Mesenchymal stem cell (in vitro differentiated cells and primary cell): ENCODE results near the gene OLFM3.

Experiments used
- DNase-seq: peaks from one replicate; pipeline ENCODE4 v3.0.0-alpha.2; 2013
- H2AFZ ChIP-seq: one replicate; pipeline ENCODE4 v1.6.1; 2013; ENCODE audit warnings: low read depth, mild to moderate bottlenecking, control low read depth, inconsistent platforms, low read length, moderate library complexity
- H2AK5ac ChIP-seq: 2 replicates; pipeline ENCODE4 v1.6.1; 2013; ENCODE audit warnings: low read length, moderate library complexity, mild to moderate bottlenecking, inconsistent platforms; ENCODE audit not compliant: severe bottlenecking
- H2BK120ac ChIP-seq: one replicate; pipeline ENCODE4 v1.6.1; 2013; ENCODE audit warnings: low read depth, mild to moderate bottlenecking, inconsistent platforms, low read length, moderate library complexity
- H2BK12ac ChIP-seq, 2 experiments: one replicate each; pipeline ENCODE4 v1.6.1; 2013; ENCODE audit warnings: inconsistent platforms in 2 of 2, low read length in 2 of 2, mild to moderate bottlenecking in 2 of 2, moderate library complexity in 2 of 2, control low read depth in 1 of 2
- H2BK15ac ChIP-seq: one replicate; pipeline ENCODE4 v1.6.1; 2013; ENCODE audit warnings: mild to moderate bottlenecking, low read depth, inconsistent platforms; ENCODE audit not compliant: poor library complexity, severe bottlenecking
- H2BK5ac ChIP-seq: 2 replicates; pipeline ENCODE4 v1.6.1; 2013; ENCODE audit warnings: low read depth, mild to moderate bottlenecking, low read length, control low read depth, inconsistent platforms; ENCODE audit not compliant: poor library complexity, severe bottlenecking
- H3K14ac ChIP-seq, 2 experiments: one replicate each; pipeline ENCODE4 v1.6.1; 2013; ENCODE audit warnings: inconsistent platforms in 2 of 2, low read length in 2 of 2, control low read depth in 1 of 2, mild to moderate bottlenecking in 1 of 2, moderate library complexity in 1 of 2
- H3K18ac ChIP-seq, 2 experiments: one replicate each; pipeline ENCODE4 v1.6.1; 2013; ENCODE audit warnings: inconsistent platforms in 2 of 2, low read length in 2 of 2, control low read depth in 1 of 2, low read depth in 1 of 2, mild to moderate bottlenecking in 1 of 2
- H3K23ac ChIP-seq, 2 experiments: one replicate each; pipeline ENCODE4 v1.6.1; 2013; ENCODE audit warnings: inconsistent platforms in 2 of 2, low read length in 2 of 2, mild to moderate bottlenecking in 2 of 2, moderate library complexity in 2 of 2, control low read depth in 1 of 2
- H3K27ac ChIP-seq: 2 replicates; pipeline ENCODE4 v1.5.1; 2013; ENCODE audit warnings: mild to moderate bottlenecking, moderate library complexity, low read length, control low read depth, inconsistent platforms; ENCODE audit not compliant: poor library complexity, severe bottlenecking
- H3K27me3 ChIP-seq, 2 experiments: 2 replicates each; pipeline versions ENCODE4 v1.6.1 to v1.7.0; 2013; ENCODE audit warnings: low read length in 2 of 2, mild to moderate bottlenecking in 2 of 2, moderate library complexity in 2 of 2, control low read depth in 1 of 2, inconsistent platforms in 1 of 2; ENCODE audit not compliant: control insufficient read depth in 1 of 2, insufficient read depth in 1 of 2
- H3K36me3 ChIP-seq, 2 experiments: 2 replicates each; pipeline versions ENCODE4 v1.6.1 to v1.7.0; 2013; ENCODE audit warnings: low read length in 2 of 2, control low read depth in 1 of 2, inconsistent platforms in 1 of 2, low read depth in 1 of 2, mild to moderate bottlenecking in 1 of 2; ENCODE audit not compliant: insufficient read depth in 2 of 2, control insufficient read depth in 1 of 2
- H3K4ac ChIP-seq, 2 experiments: one replicate each; pipeline ENCODE4 v1.6.1; 2013; ENCODE audit warnings: inconsistent platforms in 2 of 2, low read length in 2 of 2, mild to moderate bottlenecking in 2 of 2, moderate library complexity in 2 of 2, control low read depth in 1 of 2, low read depth in 1 of 2
- H3K4me1 ChIP-seq: 2 replicates; pipeline ENCODE4 v1.6.1; 2013; ENCODE audit warnings: low read depth, low read length, control low read depth; ENCODE audit not compliant: control insufficient read depth, insufficient read depth
- H3K4me2 ChIP-seq: 2 replicates; pipeline ENCODE4 v1.6.1; 2013; ENCODE audit warnings: low read length, mild to moderate bottlenecking, inconsistent platforms; ENCODE audit not compliant: poor library complexity, severe bottlenecking
- H3K4me3 ChIP-seq, 2 experiments: 2 replicates each; pipeline versions ENCODE4 v1.5.1 to v1.7.0; 2013; ENCODE audit warnings: low read length in 2 of 2, mild to moderate bottlenecking in 2 of 2, control low read depth in 1 of 2, low read depth in 1 of 2; ENCODE audit not compliant: insufficient read depth in 1 of 2
- H3K79me1 ChIP-seq: replicated peaks from 2 replicates; pipeline ENCODE4 v1.6.1; 2013; ENCODE audit warnings: mild to moderate bottlenecking, control low read depth, low read length, inconsistent platforms; ENCODE audit not compliant: poor library complexity, severe bottlenecking
- H3K9ac ChIP-seq: 2 replicates; pipeline ENCODE4 v1.7.0; 2013; ENCODE audit warnings: mild to moderate bottlenecking, low read length, moderate library complexity
- H3K9me3 ChIP-seq: 2 replicates; pipeline ENCODE4 v1.7.0; 2013; ENCODE audit warnings: mild to moderate bottlenecking, low read length; ENCODE audit not compliant: control insufficient read depth
- H4K8ac ChIP-seq: one replicate; pipeline ENCODE4 v1.6.1; 2013; ENCODE audit warnings: inconsistent platforms, mild to moderate bottlenecking, low read length, moderate library complexity
- H4K91ac ChIP-seq: one replicate; pipeline ENCODE4 v1.6.1; 2013; ENCODE audit warnings: mild to moderate bottlenecking, low read length, inconsistent platforms
- WGBS: methylation state at CpG from one replicate; pipeline ENCODE4 v1.1.7; 2013; ENCODE audit warnings: mixed read lengths; 5-methylcytosine and 5-hydroxymethylcytosine counted together

The OLFM3 gene

DNA sequence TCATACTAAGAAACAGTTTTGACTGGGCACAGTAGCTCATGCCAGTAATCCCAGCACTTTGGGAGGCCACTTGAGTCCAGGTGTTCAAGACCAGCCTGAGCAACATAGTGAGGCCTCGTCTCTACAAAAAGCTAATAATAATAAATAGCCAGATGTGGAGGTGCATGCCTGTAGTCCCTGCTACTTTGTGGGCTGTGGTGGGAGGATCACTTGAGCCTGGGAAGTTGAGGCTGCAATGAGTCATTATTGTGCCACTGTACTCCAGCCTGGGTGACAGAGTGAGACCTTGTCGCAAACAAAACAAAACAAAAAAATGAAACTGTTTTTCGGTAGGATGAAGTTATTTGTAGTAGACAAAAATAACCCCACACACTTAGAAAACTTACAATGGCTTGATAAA is 19.0 kb upstream of the OLFM3 start:
- peaks cover under 1% of the 10 kb centered on the region for H3K9me3 ChIP-seq
- WGBS, result no CpG with 5 or more reads among the region's 3 CpGs

DNA sequence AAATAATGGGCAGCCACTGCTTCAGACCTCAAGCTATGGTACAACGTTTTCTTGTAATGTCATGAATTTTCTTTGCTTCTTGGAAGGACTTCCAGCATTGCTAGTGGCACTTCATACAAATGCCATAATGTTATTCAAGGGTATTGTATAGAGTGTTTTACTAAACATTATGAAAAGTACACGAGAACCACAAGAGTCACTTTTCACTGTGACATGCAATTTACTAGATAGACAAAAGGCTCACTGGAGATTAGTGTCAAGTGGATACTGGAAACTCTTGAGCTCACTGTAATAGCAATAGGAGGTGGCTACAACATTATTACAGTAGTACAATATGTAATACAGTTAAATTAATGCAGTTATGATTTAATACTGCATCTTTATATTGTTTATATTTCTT is 5.3 kb upstream of the OLFM3 start:
- Histone ChIP-seq H4K8ac (no peak overlapping the region), H3K14ac (no peak overlapping the region), H3K27ac (no peak overlapping the region), H4K91ac (no peak overlapping the region), H3K79me1 (no peaks in the 10 kb centered on the region), H3K4me1 (no peaks in the 10 kb centered on the region), H3K18ac (no peak overlapping the region), H3K27me3 (peaks cover 0 to 2% of the 10 kb centered on the region in 2 experiments), H2BK5ac (no peak overlapping the region), H2AFZ (no peak overlapping the region), H2BK12ac (no peak overlapping the region), H3K9ac (no peak overlapping the region), H3K4me2 (no peak overlapping the region), H2AK5ac (no peak overlapping the region), H2BK15ac (no peak overlapping the region), H3K36me3 (no peaks in the 10 kb centered on the region), H3K4me3 (no peak overlapping the region), H3K9me3 (no peaks in the 10 kb centered on the region), H3K23ac (no peak overlapping the region), H2BK120ac (no peak overlapping the region), H3K4ac (no peak overlapping the region)
- WGBS, result no CpG with 5 or more reads among the region's 2 CpGs
- no peak for DNase-seq

More for the DNA sequence above, 19.0 kb upstream of the OLFM3 start:
- Histone ChIP-seq H3K4me2 (no peak overlapping the region), H3K14ac (no peak overlapping the region), H4K91ac (no peak overlapping the region), H2BK15ac (no peak overlapping the region), H3K4me1 (no peaks in the 10 kb centered on the region), H3K4ac (no peak overlapping the region), H3K4me3 (no peak overlapping the region), H2BK5ac (no peak overlapping the region), H3K9ac (no peak overlapping the region), H3K36me3 (no peaks in the 10 kb centered on the region), H3K27me3 (no peaks in the 10 kb centered on the region), H3K27ac (no peak overlapping the region), H2AK5ac (no peak overlapping the region), H2BK120ac (no peak overlapping the region), H3K18ac (no peak overlapping the region), H2AFZ (no peak overlapping the region), H3K23ac (no peak overlapping the region), H2BK12ac (no peak overlapping the region), H4K8ac (no peak overlapping the region), H3K79me1 (no peaks in the 10 kb centered on the region)
- no peak for DNase-seq

DNA sequence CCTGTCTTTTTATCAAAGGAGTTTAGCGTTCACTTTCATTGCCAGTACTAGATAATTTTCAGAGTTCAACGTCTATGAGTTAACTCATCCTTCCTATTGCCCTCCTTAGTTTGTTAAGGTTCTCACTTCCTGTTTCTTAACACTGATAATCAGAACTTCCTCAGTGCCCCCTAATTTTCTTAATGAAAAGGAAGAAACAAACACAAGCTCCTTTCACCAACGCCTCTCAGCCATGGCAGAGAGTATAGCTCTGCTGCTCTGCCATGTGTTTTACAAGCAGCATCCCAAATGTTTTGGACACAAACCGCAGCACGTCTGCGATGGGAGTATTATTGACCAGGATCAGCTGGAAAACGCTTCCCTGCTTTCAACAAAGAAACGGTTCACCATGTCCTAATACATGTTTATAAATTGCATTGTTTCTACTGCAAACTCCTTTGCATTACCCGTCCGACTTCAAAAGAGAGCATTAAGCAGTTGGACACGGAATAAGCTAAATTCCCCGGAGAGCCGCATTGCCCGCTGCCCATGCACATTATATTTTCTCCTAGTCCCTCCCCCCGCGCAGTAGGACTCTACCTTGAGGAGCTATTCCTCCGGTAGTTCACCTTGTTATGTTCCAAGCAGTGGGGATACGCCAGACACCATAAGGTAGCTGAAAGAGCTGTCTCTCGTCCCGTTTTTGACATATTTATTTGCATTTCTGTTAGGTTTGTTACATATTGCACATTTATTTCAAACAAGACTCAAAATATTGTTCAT is 561 bp downstream of the OLFM3 start:
- DNase-seq, result no peak
- H3K14ac ChIP-seq, result no peak overlapping the region

DNA sequence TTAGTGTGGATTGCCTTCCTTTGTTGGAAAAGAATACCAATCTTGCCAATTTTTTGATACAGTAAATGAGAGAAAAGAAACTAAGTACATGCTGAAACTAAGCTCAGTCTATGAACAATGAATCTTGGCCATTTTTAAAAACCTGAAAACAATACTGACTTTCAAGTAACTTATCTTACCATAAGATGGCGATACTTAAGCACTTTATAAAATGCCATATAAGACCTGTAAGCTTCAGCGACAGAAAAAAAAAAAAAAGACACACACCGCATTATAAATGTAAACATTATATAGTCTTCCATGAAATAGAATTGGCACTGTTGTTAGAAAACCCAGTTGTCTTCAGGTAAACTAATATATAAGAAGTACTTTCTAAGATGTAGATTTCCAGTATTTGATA is 3.0 kb downstream of the OLFM3 start:
- no peak overlapping the region for H3K4ac ChIP-seq
- peaks cover 2% of the 10 kb centered on the region for H3K4me1 ChIP-seq
- WGBS, result 20% methylated on average over 1 of the region's 3 CpGs

More for the DNA sequence above, 561 bp downstream of the OLFM3 start:
- no peak overlapping the region for H4K91ac ChIP-seq
- 7% methylated on average over 16 of the region's 20 CpGs for WGBS
- H3K9ac ChIP-seq, result no peak overlapping the region
- no peaks in the 10 kb centered on the region for H3K79me1 ChIP-seq
- no peak overlapping the region for H3K4me2 ChIP-seq
- no peak overlapping the region for H2BK12ac ChIP-seq
- no peaks in the 10 kb centered on the region for H3K9me3 ChIP-seq
- no peak overlapping the region for H3K4ac ChIP-seq
- no peaks in the 10 kb centered on the region for H3K36me3 ChIP-seq
- H2AFZ ChIP-seq, result no peak overlapping the region
- peaks cover 6 to 7% of the 10 kb centered on the region in 2 experiments for H3K27me3 ChIP-seq
- H2BK5ac ChIP-seq, result no peak overlapping the region
- H2AK5ac ChIP-seq, result no peak overlapping the region
- H3K23ac ChIP-seq, result no peak overlapping the region
- no peak overlapping the region for H2BK120ac ChIP-seq
- H3K18ac ChIP-seq, result no peak overlapping the region
- H3K4me1 ChIP-seq, result peaks cover 2% of the 10 kb centered on the region
- H2BK15ac ChIP-seq, result no peak overlapping the region
- no peak overlapping the region for H4K8ac ChIP-seq
- no peak overlapping the region for H3K27ac ChIP-seq
- H3K4me3 ChIP-seq, result no peak overlapping the region

More for the DNA sequence above, 3.0 kb downstream of the OLFM3 start:
- H4K91ac ChIP-seq, result no peak overlapping the region
- H3K4me2 ChIP-seq, result no peak overlapping the region
- DNase-seq, result no peak
- no peak overlapping the region for H2BK12ac ChIP-seq
- H3K23ac ChIP-seq, result no peak overlapping the region
- no peak overlapping the region for H2AK5ac ChIP-seq
- no peak overlapping the region for H2AFZ ChIP-seq
- no peaks in the 10 kb centered on the region for H3K79me1 ChIP-seq
- H3K27me3 ChIP-seq, result peaks cover 6 to 7% of the 10 kb centered on the region in 2 experiments
- H3K9me3 ChIP-seq, result no peaks in the 10 kb centered on the region
- H2BK5ac ChIP-seq, result no peak overlapping the region
- no peak overlapping the region for H2BK120ac ChIP-seq
- no peak overlapping the region for H3K18ac ChIP-seq
- H2BK15ac ChIP-seq, result no peak overlapping the region
- no peak overlapping the region for H4K8ac ChIP-seq
- H3K27ac ChIP-seq, result no peak overlapping the region
- H3K4me3 ChIP-seq, result no peak overlapping the region
- no peaks in the 10 kb centered on the region for H3K36me3 ChIP-seq
- no peak overlapping the region for H3K14ac ChIP-seq
- no peak overlapping the region for H3K9ac ChIP-seq
